AG04449 (cell line): ENCODE data around the gene LIPG.

Experiments
- CTCF ChIA-PET: fragments of 350-600 bp; formaldehyde crosslinking; extraction: SDS; loops from one replicate; lab custom pipeline; 2021; ENCODE audit warnings: antibody characterized with exemption; lab: Yijun Ruan, JAX
- POLR2A ChIA-PET: fragments of 400-600, 350-600 bp; formaldehyde crosslinking; extraction: SDS; loops from one replicate; lab custom pipeline; 2020; ENCODE audit warnings: antibody characterized with exemption, inconsistent platforms; lab: Yijun Ruan, JAX
- DNase-seq: peaks from one replicate; pipeline ENCODE4 v3.0.0-alpha.2; 2010; ENCODE audit warnings: low read depth, low spot score
- H3K4me3 ChIP-seq: 2 replicates; pipeline ENCODE4 v1.5.1; 2011; ENCODE audit warnings: low read depth, mild to moderate bottlenecking, control low read depth, low read length
- TF ChIP-seq, protein P1 (sequence below): IDR thresholded peaks from one replicate; pipeline ENCODE4 v1.5.1; 2011; ENCODE audit warnings: mild to moderate bottlenecking, moderate library complexity, low read length, control low read depth, inconsistent platforms; ENCODE audit not compliant: insufficient read depth; ENCODE audit errors: missing control alignments

LIPG gene

DNA sequence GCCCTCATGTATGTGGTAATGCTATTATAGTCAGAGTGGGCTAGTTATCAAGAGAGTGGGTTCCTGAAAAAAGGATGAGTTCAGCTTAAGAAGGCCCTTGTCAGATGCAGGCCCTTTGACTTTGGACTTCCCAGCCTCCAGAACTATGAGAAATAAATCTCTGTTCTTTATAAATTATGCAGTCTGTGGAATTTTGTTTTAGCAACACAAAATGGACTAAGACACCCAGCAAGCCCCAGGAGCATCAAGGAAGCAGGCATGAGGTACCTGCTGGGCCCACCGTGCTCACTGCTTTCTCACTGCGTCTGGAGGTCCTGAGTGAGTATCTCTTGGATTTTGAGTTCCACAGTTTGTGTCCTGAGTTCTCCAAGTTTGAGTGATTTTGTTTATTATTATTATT, 35.9 kb upstream of the LIPG start:
- TF ChIP-seq, protein P1, sequence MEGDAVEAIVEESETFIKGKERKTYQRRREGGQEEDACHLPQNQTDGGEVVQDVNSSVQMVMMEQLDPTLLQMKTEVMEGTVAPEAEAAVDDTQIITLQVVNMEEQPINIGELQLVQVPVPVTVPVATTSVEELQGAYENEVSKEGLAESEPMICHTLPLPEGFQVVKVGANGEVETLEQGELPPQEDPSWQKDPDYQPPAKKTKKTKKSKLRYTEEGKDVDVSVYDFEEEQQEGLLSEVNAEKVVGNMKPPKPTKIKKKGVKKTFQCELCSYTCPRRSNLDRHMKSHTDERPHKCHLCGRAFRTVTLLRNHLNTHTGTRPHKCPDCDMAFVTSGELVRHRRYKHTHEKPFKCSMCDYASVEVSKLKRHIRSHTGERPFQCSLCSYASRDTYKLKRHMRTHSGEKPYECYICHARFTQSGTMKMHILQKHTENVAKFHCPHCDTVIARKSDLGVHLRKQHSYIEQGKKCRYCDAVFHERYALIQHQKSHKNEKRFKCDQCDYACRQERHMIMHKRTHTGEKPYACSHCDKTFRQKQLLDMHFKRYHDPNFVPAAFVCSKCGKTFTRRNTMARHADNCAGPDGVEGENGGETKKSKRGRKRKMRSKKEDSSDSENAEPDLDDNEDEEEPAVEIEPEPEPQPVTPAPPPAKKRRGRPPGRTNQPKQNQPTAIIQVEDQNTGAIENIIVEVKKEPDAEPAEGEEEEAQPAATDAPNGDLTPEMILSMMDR, result no peak
- ChIA-PET CTCF (interaction anchor here (5.8 kb wide), 1 partner anchor 15 kb away, joined by 22 read pairs; no protein-coding TSS in a partner anchor), POLR2A (no interaction called here)
- H3K4me3 ChIP-seq, result no peak overlapping the region
- DNase-seq, result no peak

DNA sequence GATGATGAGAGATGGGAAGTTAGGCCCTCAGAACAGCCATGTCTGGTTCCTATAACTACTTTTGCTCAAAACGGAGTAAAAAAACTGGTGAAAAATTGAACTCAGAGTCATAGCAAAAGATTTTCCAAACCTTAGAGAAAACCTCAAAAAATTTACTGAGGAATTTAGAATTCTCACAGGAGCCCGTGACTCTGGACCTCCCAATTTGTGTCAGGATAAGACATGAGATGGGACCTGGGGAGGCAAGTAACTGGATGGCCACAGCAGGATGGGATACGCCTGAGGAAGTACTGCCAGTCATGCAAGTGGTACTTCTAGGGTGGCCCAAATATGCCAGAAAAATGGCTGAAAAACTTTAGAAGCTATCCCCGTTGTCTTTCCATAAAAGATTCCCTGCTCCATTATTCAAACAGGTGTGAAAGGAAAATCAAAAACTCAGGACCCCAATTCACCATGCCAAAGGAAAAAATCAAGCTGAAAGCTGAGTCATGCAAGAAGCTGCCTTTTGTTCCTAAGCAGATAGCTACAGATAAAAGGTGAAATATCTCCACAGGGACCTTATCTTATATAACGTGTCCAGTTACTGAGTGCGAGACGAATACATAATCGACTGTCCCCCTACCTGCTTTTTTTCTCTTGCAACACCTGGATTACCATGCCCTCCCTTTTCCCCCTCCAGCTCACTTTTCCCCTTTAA, 34.1 kb upstream of the LIPG start:
- ChIA-PET CTCF (interaction anchor here (1.1 to 5.8 kb wide), 3 partner anchors 13 to 830 kb away, joined by 4 to 22 read pairs (median 5); no protein-coding TSS in a partner anchor), POLR2A (no interaction called here)
- no peak for DNase-seq
- no peak overlapping the region for H3K4me3 ChIP-seq
- TF ChIP-seq, protein P1, result no peak

DNA sequence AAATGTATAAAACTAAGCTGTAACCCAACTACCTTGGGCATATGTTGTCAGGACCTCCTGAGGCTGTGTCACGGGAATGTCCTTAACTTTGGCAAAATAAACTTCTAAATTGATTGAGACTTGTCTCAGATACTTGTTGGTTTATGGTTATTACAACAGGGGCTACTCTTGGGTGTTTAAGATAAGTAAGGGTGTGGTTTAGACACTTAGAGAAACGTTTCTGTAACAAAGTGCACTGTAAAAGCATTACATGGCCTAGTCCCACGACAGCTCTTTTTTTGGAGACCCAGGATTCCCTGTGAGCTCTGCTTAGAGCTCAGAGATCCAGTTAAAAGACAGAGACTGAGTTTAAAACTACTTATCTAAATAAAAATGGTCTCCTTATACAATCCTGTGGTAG, 32.3 kb upstream of the LIPG start:
- DNase-seq, result no peak
- TF ChIP-seq, protein P1, result no peak
- CTCF ChIA-PET, result interaction anchor here (1.2 to 2.4 kb wide), 2 partner anchors 19 to 329 kb away, joined by 3 to 9 read pairs; no protein-coding TSS in a partner anchor
- POLR2A ChIA-PET, result no interaction called here
- H3K4me3 ChIP-seq, result no peak overlapping the region

DNA sequence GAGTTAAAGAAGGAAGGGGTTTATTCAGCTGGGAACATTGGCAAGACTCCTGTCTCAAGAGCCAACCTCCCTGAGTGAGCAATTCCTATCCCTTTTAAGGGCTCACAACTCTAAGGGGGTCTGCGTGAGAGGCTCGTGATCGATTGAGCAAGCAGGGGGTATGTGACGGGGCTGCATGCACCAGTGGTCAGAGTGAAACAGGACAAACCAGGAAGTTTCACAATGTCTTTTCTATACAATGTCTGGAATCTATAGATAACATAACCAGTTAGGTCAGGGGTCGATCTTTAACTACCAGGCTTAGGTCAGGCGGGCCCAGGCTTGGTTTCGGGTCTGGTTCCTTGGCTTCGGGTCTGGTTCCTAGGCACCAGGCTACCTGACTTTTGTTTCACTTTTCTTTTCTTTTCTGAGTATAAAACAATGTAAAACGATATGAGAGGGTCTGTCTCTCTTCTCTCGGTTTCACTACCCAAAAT, 30.1 kb upstream of the LIPG start:
- TF ChIP-seq, protein P1, result no peak
- DNase-seq, result no peak
- ChIA-PET POLR2A (no interaction called here), CTCF (interaction anchor here (0.7 to 1.3 kb wide), 3 partner anchors 17 to 332 kb away, joined by 3 to 4 read pairs (median 3); no protein-coding TSS in a partner anchor)
- no peak overlapping the region for H3K4me3 ChIP-seq

DNA sequence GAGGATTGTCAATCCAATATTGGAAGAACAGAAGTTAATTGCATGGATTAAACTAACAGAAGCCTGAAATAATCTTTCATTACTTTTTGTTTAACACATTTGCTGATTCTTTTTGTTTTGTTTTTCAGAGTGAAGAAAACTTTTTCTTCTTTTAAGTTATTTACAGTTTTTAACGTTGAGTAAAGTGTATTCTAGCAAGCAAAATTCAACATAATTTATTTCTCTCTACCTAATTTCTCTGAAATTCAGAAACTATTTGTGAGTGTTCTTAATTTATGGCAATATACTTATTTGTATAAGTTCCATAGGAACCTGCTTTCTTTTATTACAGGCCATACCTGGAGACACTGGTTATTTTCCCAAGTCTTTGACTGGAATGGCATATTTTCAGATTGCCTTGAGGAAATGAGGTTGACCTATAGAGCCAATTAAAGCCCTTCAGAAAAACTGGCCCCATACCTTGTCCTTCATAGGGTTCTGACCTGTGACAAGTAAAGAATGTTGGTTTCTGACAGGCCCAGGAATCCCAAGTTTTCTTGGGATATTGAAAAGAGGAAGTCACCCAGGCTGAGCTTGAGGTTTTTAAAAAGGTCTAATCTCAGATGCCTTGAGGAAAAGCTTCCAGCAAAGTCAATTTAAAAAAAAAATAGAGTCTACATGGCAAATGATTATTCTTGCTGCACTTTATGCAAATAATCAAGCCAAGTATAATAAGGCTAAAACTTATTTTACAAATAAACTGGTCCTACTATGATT, 26.8 kb upstream of the LIPG start:
- ChIA-PET CTCF (no interaction called here), POLR2A (no interaction called here)
- no peak for DNase-seq
- TF ChIP-seq, protein P1, result no peak
- no peak overlapping the region for H3K4me3 ChIP-seq
